ENCODE results near the gene LIN7A.
"Not testable (repeated sequence)": the region's sequence is repeated elsewhere in the genome, so short reads cannot be mapped to it uniquely, and the experiment has no call there.

LIN7A gene

GRCh38 chr12:80805106-80805505 is 132.6 kb downstream of the LIN7A start:
- no peak for DNase-seq

- no peak for DNase-seq
Measured at GRCh38 chr12:80802652-80803400, 134.9 kb downstream of the LIN7A start.

GRCh38 chr12:80798281-80798680 is 139.5 kb downstream of the LIN7A start:
- DNase-seq = no peak

- DNase-seq = no peak
Measured at GRCh38 chr12:80794551-80794950, 143.2 kb downstream of the LIN7A start.

DNA sequence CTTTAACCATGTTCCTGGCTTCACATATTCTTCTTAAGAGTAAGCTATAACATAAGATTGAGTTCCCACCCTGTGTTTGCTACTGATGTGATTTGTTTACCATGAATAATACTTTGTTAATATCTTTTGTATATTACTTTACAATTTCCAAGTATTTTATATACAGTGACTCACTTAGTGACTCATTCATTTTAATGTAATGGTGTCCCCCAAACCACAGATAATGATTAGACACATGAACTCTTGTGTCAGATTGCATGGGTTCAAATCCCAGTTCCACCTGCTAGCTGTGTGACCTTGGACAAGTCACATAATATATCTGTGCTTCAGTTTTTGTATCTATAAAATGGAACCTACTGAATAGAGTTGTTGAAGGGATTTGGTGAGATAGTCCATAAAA is 144.9 kb downstream of the LIN7A start:
- no peak for DNase-seq

DNA sequence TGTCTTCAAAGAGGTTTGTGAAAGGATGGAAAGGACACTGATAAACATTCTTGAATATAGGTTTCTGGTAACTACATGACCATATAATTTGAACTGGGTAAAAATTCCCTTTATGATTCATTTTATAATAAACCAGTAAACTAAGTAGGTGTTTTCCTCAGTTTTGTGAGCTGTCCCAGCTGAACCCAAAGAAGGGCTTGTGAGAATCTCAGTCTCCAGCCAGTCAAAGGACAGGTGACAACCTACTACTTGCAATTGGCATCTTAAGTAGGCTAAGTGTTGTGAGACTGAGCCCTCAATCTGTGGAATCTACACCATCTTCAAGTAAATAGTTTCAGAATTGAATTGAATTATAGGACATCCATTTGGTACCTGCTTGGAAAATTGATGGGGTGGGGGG is 145.9 kb downstream of the LIN7A start:
- DNase-seq = no peak

DNA sequence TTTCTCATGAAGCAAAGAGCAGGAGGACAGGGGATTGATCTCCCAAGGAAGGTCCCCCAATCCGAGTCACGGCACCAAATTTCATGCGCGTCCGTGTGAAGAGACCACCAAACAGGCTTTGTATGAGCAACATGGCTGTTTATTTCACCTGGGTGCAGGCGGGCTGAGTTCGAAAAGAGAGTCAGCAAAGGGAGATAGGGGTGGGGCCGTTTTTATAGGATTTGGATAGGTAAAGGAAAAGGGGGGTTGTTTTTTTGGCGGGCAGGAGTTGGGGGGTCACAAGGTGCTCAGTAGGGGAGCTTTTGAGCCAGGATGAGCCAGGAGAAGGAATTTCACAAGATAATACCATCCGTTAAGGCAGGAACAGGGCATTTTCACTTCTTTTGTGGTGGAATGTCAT is 149.3 kb downstream of the LIN7A start:
- DNase-seq = not testable (repeated sequence)

- DNase-seq = not testable (repeated sequence)
Measured at GRCh38 chr12:80782963-80783470, 154.7 kb downstream of the LIN7A start.

DNA sequence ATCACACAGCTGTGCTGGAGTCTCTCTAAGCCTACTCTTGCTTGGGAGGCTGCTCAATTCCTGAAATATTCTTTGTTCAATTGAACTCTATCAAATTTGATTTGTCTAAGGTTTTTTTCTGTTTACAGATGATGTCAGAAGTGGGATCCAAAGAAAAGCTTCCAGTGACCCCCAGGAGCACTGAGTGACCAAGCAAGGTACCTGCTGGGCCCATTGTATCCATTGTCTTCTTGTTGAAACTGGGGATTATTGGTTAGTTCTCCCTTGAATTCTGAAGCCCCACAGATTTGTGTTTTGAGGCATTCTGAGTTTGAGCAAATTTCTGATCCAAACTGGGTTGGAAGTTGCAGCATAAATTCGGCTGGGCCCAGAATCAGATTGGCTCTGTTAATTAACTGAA is 156.4 kb downstream of the LIN7A start:
- DNase-seq = no peak

GRCh38 chr12:80780746-80781145 is 157.0 kb downstream of the LIN7A start:
- no peak for DNase-seq

GRCh38 chr12:80778005-80778541 is 159.7 kb downstream of the LIN7A start:
- DNase-seq = peak; percentile 16

DNA sequence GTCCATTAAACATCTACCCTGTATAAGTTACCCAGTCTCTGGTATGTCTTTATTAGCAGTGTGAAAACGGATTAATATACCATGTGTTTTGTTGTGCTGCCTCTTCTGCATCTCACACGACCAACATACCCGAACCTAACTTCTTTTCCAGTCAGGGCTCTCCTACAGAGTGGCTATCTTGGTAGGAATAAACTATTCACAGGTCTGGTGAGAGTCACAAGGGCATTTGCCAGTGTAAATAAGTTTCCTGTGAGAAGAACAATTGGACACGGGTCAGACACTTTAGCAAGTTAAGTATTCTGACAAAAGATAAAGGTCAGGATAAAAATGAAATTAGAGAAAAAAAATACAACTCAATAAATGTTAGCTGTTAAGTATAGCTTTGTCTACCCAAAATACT is 160.1 kb downstream of the LIN7A start:
- DNase-seq = no peak

DNA sequence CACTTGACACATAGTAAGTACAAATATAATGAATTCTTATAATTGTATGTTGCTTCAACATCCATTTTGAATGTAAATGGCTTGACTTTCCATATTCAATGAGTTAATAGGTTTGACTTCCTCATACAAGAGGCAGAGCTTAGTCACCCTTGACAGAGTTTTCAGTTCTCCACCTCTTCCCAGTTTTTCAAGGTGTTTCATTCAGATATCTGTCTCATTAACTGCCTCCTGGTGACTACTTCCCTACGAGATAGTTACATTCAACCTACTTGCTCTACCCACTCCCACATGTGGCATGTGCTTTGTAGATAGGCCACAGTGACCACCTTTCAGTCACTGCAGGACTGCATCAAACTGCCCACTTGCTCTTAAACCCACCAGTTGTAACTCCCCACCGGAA is 161.0 kb downstream of the LIN7A start:
- DNase-seq = no peak

DNA sequence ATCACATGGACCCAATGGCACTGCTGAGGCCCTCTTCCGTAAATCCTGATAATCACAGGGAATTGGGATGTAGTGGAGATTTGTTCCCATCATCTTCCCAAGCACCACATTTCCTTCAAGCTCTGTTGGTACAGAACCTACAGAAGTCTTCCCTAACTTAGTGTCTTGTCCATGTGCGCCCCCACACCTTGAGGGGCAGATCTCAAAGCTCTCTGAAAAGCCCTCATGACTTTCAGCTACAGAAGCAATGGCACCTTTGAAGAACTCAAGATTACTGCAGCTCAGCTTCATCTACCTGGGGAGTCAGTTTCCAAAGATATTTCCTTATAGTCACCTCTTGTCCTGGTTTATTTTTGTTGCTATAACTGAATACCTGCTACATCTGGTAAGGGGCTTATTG is 166.8 kb downstream of the LIN7A start:
- DNase-seq = no peak

- no peak for DNase-seq
Measured at GRCh38 chr12:80769553-80770140, 168.1 kb downstream of the LIN7A start.

DNA sequence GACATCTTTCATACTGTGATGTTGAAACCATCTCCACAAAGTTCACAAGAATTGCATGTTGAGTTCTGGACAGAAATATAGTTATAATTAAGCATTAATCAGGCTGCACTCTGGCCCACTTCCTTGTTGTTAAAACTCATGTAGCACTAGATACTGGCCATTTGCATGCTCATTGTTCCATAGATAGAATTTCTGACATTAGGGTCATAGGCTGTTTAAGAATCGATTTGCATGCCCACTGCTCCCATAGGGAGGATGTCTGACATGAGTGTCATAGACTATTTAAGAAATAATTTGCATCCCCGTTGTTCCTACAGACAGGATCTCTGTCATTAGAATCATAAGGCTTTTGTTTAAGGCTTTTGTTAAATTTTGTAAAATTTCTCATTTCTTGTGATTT is 170.8 kb downstream of the LIN7A start:
- no peak for DNase-seq

DNA sequence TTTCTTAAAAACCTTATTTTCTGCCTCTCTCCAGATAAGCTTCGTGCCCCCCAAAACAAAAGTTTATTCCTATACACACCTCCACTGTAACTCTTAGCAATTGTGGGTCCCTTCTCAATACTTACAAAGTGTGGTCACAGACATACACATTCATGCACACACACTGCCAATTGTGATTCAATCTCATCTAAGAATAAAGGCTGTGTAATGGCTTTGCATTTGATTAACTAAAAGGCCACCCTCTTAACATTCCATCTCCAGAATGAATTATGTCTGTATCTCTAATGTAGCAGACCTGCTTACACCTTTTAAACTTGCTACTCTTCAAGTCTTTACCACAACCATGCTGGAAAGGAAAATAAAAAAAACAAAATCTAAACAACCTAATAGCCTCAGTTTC is 171.5 kb downstream of the LIN7A start:
- no peak for DNase-seq

GRCh38 chr12:80763874-80764273 is 173.9 kb downstream of the LIN7A start:
- peak; percentile 26 for DNase-seq

DNA sequence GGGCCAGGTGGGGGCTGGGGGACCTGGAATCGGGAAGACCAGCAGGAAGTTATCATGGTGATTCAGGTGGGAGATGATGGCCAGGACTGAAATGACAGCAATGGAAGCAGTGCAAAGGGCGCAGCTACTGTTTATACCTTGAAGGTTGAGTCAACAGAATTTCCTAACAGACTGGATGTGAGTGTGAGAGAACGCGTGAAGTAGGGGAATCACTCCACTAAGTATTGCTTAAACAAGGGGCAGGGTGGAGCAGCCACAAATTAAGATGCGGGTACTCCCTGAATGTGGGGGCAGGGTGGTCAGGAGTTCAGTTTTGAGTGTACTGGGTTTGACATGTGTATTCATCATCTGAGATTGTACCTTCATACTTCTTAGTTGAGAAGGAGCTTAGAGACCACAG is 175.9 kb downstream of the LIN7A start:
- DNase-seq = no peak

DNA sequence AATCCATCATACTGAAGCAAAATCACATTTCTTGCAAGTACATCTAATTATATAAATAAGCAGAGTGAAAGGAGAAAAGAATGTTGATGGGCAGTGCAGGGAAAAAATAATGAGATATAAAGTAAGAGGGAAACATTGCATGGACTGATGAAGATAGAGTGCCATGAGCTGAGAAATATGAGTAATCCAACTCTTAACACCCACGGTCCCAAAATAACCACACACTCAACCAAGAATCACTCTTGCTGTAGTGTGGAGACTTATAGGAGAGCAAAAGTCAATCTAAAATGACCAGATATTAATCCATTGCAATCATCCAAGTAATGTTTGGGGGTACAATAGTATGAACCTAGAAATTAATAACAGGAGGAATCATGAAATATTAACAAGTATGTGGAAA is 180.9 kb downstream of the LIN7A start:
- peak; percentile 4 for DNase-seq

- no peak for DNase-seq
Measured at GRCh38 chr12:80754274-80754673, 183.5 kb downstream of the LIN7A start.

GRCh38 chr12:80752464-80752863 is 185.3 kb downstream of the LIN7A start:
- no peak for DNase-seq

DNA sequence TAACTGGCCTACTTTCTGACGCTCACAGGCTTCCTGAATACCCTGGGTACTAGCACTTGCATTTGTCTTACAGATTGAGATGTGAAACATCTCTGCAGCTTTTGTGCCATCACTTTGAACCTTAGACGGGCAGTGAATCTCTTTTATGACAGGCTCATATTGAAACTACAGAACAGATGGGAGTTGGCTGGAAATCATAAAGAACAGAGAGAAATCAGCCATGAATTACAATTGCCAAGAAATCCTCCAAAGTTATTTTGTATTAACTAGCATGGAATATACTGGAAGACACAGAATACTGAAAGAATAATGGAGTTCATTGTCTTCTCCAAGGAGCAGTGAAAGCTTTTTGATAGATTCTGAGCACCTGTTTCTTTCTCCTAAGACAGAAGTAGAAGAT is 188.3 kb downstream of the LIN7A start:
- DNase-seq = no peak

- no peak for DNase-seq
Measured at GRCh38 chr12:80747800-80748199, 189.9 kb downstream of the LIN7A start.

Measured in suppressor macrophage treated with lipopolysaccharide for 4 hours (primary cell).